Measurements from ENCODE around the gene MRPL36. TPM values are rescaled to one million over a fixed set of nuclear protein-coding genes. Genes with fewer than 3 reads are reported as not detected.

Gene MRPL36
- polyA plus RNA-seq, 10 donors: 26.2 to 38.6 (median 32.4) TPM

- no peak for DNase-seq
Measured at GRCh38 chr5:1768283-1769000, 31.2 kb downstream of the MRPL36 start.

DNA sequence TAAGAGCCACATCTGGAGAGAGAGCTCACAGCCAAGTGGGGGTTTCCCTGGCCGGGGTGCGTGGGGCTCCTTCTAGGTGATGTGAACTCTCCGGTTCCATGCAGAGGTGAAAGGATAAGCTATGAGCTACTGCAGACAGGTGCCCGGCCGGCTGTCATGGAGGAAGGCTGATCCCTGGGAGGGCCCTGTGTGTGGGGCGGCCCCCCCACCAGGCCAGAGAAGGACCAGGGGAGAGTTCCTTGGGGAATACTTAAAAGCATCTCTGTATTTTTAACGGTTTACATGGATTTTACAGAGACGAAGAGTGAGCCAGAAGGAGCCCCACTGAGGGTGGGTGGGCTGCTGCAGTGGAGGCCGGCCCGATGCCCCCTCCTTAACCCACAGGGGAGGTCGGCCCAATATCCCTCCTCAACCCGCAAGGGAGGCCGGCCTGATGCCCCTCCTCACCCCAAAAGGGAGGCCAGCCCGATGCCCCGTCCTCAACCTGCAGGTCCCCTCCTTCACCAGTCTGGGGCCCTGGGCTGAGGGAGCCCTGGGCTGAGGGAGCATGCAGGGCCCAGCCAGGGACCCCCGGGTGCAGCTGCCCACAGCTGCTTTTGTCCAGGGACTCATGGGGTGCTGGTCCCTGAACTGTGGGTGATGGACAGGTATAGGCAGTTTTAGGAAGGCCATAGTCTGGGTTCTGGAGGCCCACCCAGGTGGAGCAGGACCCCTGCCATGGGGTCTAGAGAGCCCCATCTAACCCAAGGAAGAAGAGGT lies 31.9 kb downstream of the MRPL36 start:
- DNase-seq: no peak

GRCh38 chr5:1765880-1766235 lies 33.8 kb downstream of the MRPL36 start:
- DNase-seq: no peak

DNA sequence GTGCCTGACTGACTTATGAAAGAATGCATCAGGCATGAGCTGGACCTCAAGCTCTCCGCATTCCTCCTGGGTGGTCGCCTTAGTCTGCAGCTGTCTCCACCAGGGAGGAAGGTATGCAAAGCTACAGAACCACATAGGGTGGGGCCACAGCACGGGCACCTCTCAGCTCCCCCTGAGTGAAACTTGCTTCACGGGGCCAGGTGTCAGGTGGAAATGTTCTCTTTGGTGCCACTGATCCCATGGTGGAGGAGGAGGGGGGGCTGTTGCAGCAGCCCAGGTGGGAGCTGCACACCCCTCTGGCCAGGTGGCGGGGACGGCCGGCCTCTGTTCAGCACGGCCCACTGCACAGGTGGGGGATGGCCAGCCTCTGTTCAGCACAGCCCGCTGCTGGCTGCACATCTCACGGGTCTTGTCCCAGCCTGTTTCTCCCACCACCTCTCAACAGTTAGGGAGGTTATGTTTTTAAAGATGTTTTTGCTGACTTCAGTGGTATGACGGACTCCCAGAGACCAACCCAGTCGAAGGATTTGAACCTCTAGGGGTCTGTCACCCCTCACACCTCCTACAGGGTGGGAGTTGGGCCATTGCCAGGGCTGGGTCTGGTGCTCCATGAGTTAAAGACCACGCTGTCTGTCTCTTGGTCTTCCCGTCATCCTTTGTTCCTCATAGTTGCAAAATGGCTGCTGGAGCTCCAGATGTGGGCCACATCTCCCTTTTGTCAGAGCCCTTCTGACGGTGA lies 34.3 kb downstream of the MRPL36 start:
- DNase-seq: no peak

GRCh38 chr5:1764606-1764960 lies 35.1 kb downstream of the MRPL36 start:
- no peak for DNase-seq

DNA sequence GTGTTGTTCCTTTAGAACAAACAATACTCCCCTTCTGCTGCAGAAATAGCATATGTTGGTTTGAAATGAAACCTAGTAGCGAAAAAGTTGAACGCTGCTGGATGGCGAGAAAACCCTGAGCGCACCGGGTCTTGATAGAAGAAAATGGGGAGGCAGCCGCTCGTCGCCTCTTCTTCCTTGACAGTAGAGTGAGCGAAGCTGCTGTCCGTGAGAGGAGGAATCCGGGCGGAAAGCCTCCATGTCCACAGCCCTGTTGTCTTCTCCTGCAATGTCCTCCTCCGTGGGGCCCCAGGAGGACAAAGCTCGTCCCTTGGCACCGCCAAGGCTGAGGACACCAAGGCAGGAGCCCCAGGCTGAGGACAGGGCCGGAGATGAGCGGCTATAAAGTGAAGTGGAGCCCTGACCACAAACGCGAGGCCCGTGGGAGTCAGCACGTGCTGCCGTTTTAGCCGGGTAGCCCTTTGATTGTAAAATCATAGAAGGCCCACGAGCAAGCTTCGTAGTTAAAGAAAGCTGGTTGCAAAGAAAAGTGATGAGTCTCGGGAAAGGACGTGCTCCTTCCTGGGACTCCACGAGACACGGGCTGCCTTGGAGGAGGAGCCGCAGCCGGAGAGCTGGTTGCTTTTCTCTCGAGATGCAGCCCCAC lies 35.6 kb downstream of the MRPL36 start:
- DNase-seq: no peak

DNA sequence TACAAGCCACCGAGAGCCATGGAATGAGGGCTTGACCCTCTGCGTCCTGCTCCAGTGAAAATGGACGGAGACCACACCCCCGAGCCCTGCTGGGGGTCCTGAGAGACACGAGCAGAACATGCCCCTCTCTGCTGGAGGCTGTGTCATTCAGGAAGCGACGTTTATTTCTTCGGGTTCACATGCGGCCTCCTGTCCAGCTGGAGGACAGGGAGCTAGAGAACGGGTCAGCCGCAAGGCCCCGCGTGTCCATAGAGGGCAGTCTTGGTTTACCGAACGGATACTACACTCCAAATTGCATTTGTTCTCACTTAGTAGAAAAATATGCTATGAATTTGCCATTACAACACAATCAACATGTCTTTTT lies 36.1 kb downstream of the MRPL36 start:
- peak; percentile 35 to 73 (median 49) for DNase-seq

GRCh38 chr5:1762883-1763547 lies 36.6 kb downstream of the MRPL36 start:
- no peak for DNase-seq

DNA sequence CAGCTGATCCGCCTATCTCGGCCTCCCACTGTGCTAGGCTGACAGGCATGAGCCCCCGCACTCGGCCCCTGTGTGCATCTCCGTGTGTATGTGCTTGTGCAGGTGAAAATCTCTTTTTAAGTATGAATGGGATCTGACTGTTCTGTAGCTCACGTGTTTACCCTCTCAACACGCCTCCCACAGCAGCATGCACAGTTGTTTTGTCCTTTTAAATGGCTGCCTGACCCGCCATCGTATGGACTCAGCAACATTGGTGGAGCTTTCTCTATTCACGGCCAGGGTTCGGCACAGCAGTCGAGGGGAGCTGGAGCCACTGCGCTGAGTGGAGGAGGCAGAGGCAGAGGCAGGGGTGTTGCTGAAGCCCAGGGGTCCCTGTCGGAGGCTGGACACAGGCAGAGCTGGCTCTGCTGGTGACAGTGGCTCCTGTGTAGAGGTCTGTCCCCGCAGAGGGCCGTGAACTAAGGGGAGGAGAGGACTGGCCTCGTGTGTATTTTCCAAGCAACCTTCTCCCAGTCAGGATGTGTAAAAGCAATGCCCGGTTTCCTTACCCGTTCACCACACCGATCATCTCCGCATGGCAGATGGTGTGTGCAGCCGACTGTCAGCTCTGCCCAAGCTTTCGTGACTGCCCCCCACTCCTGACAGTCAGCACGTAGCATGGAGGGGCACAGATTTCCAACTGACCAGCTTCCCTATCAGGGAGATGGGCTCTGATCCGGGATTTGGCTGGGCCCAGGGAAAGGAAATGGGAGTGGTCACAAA lies 37.3 kb downstream of the MRPL36 start:
- no peak for DNase-seq

GRCh38 chr5:1761453-1761755 lies 38.2 kb downstream of the MRPL36 start:
- no peak for DNase-seq

GRCh38 chr5:1760656-1761452 lies 38.8 kb downstream of the MRPL36 start:
- no peak for DNase-seq

GRCh38 chr5:1760231-1760630 lies 39.4 kb downstream of the MRPL36 start:
- DNase-seq: no peak

DNA sequence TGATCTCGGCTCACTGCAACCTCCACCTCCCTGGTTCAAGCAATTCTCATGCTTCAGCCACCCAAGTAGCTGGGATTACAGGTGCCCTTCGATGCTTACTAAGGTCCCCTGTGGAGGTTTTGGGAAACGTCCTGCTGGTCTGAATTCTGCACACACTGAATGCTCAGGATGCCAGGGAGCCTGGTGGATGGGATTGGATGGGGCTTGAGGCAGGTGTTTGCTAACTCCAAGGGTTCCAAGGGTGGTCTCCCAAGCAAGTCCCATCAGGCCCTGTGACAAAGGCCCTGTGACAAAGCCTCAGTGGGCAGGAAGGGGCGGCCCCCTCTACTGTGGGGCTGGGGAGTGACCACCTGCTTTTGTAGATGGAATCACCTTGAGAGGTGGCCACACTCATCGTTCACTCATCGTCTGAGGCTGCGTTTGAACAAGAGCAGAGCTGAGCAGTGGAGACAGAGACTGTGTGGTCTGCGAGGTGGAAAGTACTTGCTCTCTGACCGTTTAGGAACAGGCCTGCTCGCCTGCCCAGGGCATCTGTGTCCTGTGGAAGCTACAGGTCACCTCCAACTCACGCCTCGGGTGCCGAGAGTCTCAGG lies 40.2 kb downstream of the MRPL36 start:
- DNase-seq: no peak

GRCh38 chr5:1758574-1758973 lies 41.1 kb downstream of the MRPL36 start:
- DNase-seq: no peak

DNA sequence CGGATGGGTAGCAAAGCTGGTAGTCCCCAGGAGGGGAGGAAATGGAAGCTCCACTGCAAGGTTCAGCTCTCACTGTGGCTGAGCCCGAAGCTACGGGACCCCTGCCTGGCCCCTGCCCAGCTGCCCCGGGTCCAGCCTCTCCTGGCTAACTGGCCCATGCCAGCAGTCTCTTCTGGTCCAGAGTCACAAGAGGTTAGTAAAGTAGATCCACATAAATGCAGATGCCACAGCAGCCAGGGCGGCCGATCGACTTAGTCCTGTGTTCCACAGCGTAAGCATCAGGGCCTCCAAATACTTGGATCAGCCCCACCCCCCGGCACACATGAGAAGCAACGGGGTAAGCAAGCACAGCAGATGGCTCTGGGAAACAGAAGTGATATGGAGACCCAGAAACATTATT lies 42.1 kb downstream of the MRPL36 start:
- no peak for DNase-seq

GRCh38 chr5:1756481-1756880 lies 43.2 kb downstream of the MRPL36 start:
- no peak for DNase-seq

GRCh38 chr5:1755321-1755949 lies 44.2 kb downstream of the MRPL36 start:
- peak in 1 of 3 donors; percentile 30 for DNase-seq

GRCh38 chr5:1754531-1755220 lies 45.0 kb downstream of the MRPL36 start:
- no peak for DNase-seq

GRCh38 chr5:1753490-1753889 lies 46.1 kb downstream of the MRPL36 start:
- DNase-seq: no peak
